OCI-LY3 (cell line): Measurements from ENCODE around the gene GID8.

ENCODE experiments used
- H2AFZ ChIP-seq: fragments of 200-600, 300-600 bp; shearing (Covaris generic); 2 replicates; pipeline ENCODE4 v1.6.0; 2014; ENCODE audit warnings: antibody characterized with exemption, low read depth, low read length
- H3K27ac ChIP-seq: fragments of 200-600, 300-600 bp; sonication (generic); 2 replicates; pipeline ENCODE4 v1.5.1; 2014; ENCODE audit warnings: mild to moderate bottlenecking, low read length, moderate library complexity, mixed read lengths
- H3K27me3 ChIP-seq: fragments of 200-600, 300-600 bp; sonication (generic); 2 replicates; pipeline ENCODE4 v1.6.1; 2014; ENCODE audit warnings: low read depth, low read length, mixed read lengths
- H3K36me3 ChIP-seq: fragments of 200-600, 300-600 bp; sonication (generic); replicated peaks from 2 replicates; pipeline ENCODE3; 2014; ENCODE audit warnings: low read depth, low read length, mixed read lengths
- H3K4me1 ChIP-seq: fragments of 300-600, 200-600 bp; sonication (generic); 2 replicates; pipeline ENCODE4 v1.6.1; 2014; ENCODE audit warnings: low read length, mixed read lengths
- H3K4me2 ChIP-seq: fragments of 200-600, 300-600 bp; sonication (generic); 2 replicates; pipeline ENCODE4 v1.6.1; 2014; ENCODE audit warnings: low read length, mixed read lengths
- H3K4me3 ChIP-seq: fragments of 300-600, 200-600 bp; sonication (generic); 2 replicates; pipeline ENCODE4 v1.5.1; 2014; ENCODE audit warnings: antibody characterized with exemption, mild to moderate bottlenecking, low read length, moderate library complexity
- H3K79me2 ChIP-seq: fragments of 300-600, 200-600 bp; shearing (Covaris generic); 2 replicates; pipeline ENCODE4 v1.6.1; 2014; ENCODE audit warnings: mild to moderate bottlenecking, low read length, mixed read lengths
- H3K9ac ChIP-seq: fragments of 300-600, 200-600 bp; shearing (Covaris generic); 2 replicates; pipeline ENCODE4 v1.6.0; 2014; ENCODE audit warnings: mild to moderate bottlenecking, low read length, moderate library complexity
- H3K9me3 ChIP-seq: fragments of 200-600, 300-600 bp; shearing (Covaris generic); 2 replicates; pipeline ENCODE4 v1.6.1; 2014; ENCODE audit warnings: low read length, mixed read lengths; ENCODE audit not compliant: insufficient read depth
- H4K20me1 ChIP-seq: fragments of 200-600, 300-600 bp; sonication (generic); 2 replicates; pipeline ENCODE4 v1.6.1; 2016; ENCODE audit warnings: low read length, mixed read lengths; ENCODE audit not compliant: insufficient read depth
- CTCF ChIP-seq: fragments of 200-600, 300-600 bp; sonication (generic); IDR thresholded peaks from 2 replicates; pipeline ENCODE4 v1.5.1; 2014; ENCODE audit warnings: antibody characterized with exemption, low read length, low read depth
- EZH2phosphoT487 ChIP-seq: fragments of 200-600 bp; shearing (Covaris generic); IDR thresholded peaks from 2 replicates; pipeline ENCODE4 v1.6.1; 2018; ENCODE audit warnings: antibody characterized with exemption, mixed run types, low read depth

Gene GID8

GRCh38 chr20:62949962-62950361 lies 12.0 kb downstream of the GID8 start:
- H3K27ac ChIP-seq: no peak overlapping the region
- H3K36me3 ChIP-seq: peaks cover 56% of the 10 kb centered on the region
- no peak overlapping the region for H3K4me3 ChIP-seq
- H3K9me3 ChIP-seq: no peaks in the 10 kb centered on the region
- no peak overlapping the region for H3K9ac ChIP-seq
- peaks cover 50% of the 10 kb centered on the region for H3K79me2 ChIP-seq
- H3K4me1 ChIP-seq: peaks cover 18% of the 10 kb centered on the region
- H4K20me1 ChIP-seq: peaks cover 6% of the 10 kb centered on the region; the same call in 1 of the 2 replicates
- no peak for TF ChIP-seq CTCF
- no peak for TF ChIP-seq EZH2phosphoT487
- H2AFZ ChIP-seq: no peak overlapping the region
- no peak overlapping the region for H3K4me2 ChIP-seq
- H3K27me3 ChIP-seq: no peaks in the 10 kb centered on the region

DNA sequence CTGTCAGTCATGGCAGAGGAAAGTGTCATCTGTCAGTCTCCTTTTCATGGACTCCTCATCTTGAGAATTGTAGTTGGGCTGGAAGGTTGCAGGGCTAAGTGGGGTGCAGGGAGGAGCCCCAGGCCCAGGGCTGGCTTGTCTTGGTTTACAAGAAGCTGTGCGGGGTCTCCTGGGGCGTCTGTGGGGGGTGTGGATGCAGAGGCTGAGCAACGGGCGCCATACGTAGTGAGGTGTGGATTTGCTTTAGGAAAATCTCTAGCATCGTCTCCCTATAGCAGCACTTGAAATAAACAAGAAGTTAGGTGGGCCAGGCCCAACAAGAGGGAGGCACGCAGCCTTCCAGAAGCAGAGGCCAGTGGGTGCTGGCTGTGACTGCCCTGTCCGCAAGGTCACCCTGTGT lies 12.8 kb downstream of the GID8 start:
- Histone ChIP-seq H4K20me1 (peaks cover 12% of the 10 kb centered on the region), H3K4me2 (no peak overlapping the region), H3K4me1 (peaks cover 19% of the 10 kb centered on the region), H2AFZ (no peak overlapping the region), H3K79me2 (peaks cover 58% of the 10 kb centered on the region), H3K27me3 (no peaks in the 10 kb centered on the region), H3K4me3 (no peak overlapping the region), H3K9ac (no peak overlapping the region), H3K36me3 (peaks cover 52% of the 10 kb centered on the region), H3K27ac (no peak overlapping the region), H3K9me3 (no peaks in the 10 kb centered on the region)
- TF ChIP-seq EZH2phosphoT487 (no peak), CTCF (no peak)

GRCh38 chr20:62951143-62951895 lies 13.4 kb downstream of the GID8 start:
- Histone ChIP-seq H2AFZ (no peak overlapping the region), H3K4me1 (peaks cover 19% of the 10 kb centered on the region), H3K9me3 (no peaks in the 10 kb centered on the region), H4K20me1 (peaks cover 18% of the 10 kb centered on the region), H3K27me3 (no peaks in the 10 kb centered on the region), H3K9ac (no peak overlapping the region), H3K4me3 (0 out of 2 replicates have a peak overlapping the region, but pooled peaks have one; percentile 95), H3K27ac (no peak overlapping the region), H3K36me3 (peaks cover 49% of the 10 kb centered on the region), H3K79me2 (peaks cover 64% of the 10 kb centered on the region), H3K4me2 (peak overlapping the region; percentile 100)
- TF ChIP-seq CTCF (no peak), EZH2phosphoT487 (no peak)

- peak overlapping the region; percentile 95 for H3K4me3 ChIP-seq
- no peaks in the 10 kb centered on the region for H3K27me3 ChIP-seq
- H3K27ac ChIP-seq: peak overlapping the region; percentile 93
- H3K9me3 ChIP-seq: no peaks in the 10 kb centered on the region
- H2AFZ ChIP-seq: peak overlapping the region; percentile 67; the same call in 1 of the 2 replicates
- peaks cover 19% of the 10 kb centered on the region for H3K4me1 ChIP-seq
- H3K9ac ChIP-seq: peak overlapping the region; percentile 95
- H3K79me2 ChIP-seq: peaks cover 65% of the 10 kb centered on the region
- H4K20me1 ChIP-seq: peaks cover 19% of the 10 kb centered on the region
- H3K36me3 ChIP-seq: peaks cover 46% of the 10 kb centered on the region
- peak overlapping the region; percentile 100 for H3K4me2 ChIP-seq
- TF ChIP-seq EZH2phosphoT487 (no peak), CTCF (no peak)
Observed at GRCh38 chr20:62951896-62952372, 14.0 kb downstream of the GID8 start.
